B cell (primary cell): Measurements from ENCODE around the gene GABRQ.

Source experiments
- CTCF ChIP-seq: fragments of 200-600 bp; IDR thresholded peaks from one replicate; pipeline ENCODE4 v1.8.0; 2022; ENCODE audit warnings: antibody characterized with exemption, mild to moderate bottlenecking
- EZH2 ChIP-seq: IDR thresholded peaks from 2 replicates; pipeline ENCODE4 v1.6.1; 2012; ENCODE audit warnings: borderline replicate concordance, low read depth, mild to moderate bottlenecking, moderate library complexity, low read length; ENCODE audit not compliant: insufficient read depth, poor library complexity, severe bottlenecking

GRCh38 chrX:152638443-152638904 lies 779 bp downstream of the GABRQ start:
- TF ChIP-seq CTCF (no peak), EZH2 (no peak)
